CD4-positive, alpha-beta T cell (primary cell): Measurements from ENCODE around the gene METTL1. TPM values are rescaled to one million over a fixed set of nuclear protein-coding genes. Genes with fewer than 3 reads are reported as not detected.

Source experiments
- ATAC-seq: fragments of 200-7000 bp; cut with Tn5 transposase; one replicate; pipeline ENCODE4 v1.10.0; 2022; ENCODE audit warnings: mild to moderate bottlenecking; ENCODE audit not compliant: poor library complexity
- CTCF ChIA-PET: fragments of 350-600 bp; sonication (Branson Sonifier 250); formaldehyde crosslinking; loops from one replicate; lab custom pipeline; 2021; ENCODE audit warnings: antibody characterized with exemption, inconsistent platforms; lab: Charles Lee
- POLR2A ChIA-PET: fragments of 350-600 bp; sonication (Branson Sonifier 250); formaldehyde crosslinking; loops from one replicate; lab custom pipeline; 2021; ENCODE audit warnings: antibody characterized with exemption, inconsistent platforms; lab: Charles Lee
- DNase-seq, 14 experiments: peaks; one replicate each; pipeline ENCODE4 v3.0.0-alpha.2; 2013 to 2020; ENCODE audit warnings: mixed read lengths in 2 of 14
- H3K27ac ChIP-seq, 2 donors: one replicate each; pipeline versions ENCODE4 v1.5.1 to v1.7.0; 2013; ENCODE audit warnings: low read length in 2 of 2, low read depth in 1 of 2, mild to moderate bottlenecking in 1 of 2
- H3K27me3 ChIP-seq, 2 experiments: 1 replicate in 1 of 2; 2 replicates in 1 of 2; pipeline versions ENCODE4 v1.6.1 to v1.7.0; 2013; ENCODE audit warnings: low read length in 2 of 2, control low read depth in 1 of 2, mild to moderate bottlenecking in 1 of 2, moderate library complexity in 1 of 2; ENCODE audit not compliant: insufficient read depth in 2 of 2, control insufficient read depth in 1 of 2
- H3K36me3 ChIP-seq: one replicate; pipeline ENCODE4 v1.6.1; 2013; ENCODE audit warnings: low read length, control low read depth; ENCODE audit not compliant: insufficient read depth
- H3K4me1 ChIP-seq: one replicate; pipeline ENCODE4 v1.6.1; 2013; ENCODE audit warnings: low read length, control low read depth; ENCODE audit not compliant: insufficient read depth
- H3K4me3 ChIP-seq: one replicate; pipeline ENCODE4 v1.5.1; 2013; ENCODE audit warnings: mild to moderate bottlenecking, low read length, moderate library complexity
- H3K9me3 ChIP-seq, 2 experiments: 1 replicate in 1 of 2; 2 replicates in 1 of 2; pipeline versions ENCODE4 v1.6.1 to v1.7.0; 2013; ENCODE audit warnings: low read length in 2 of 2, mild to moderate bottlenecking in 2 of 2, control low read depth in 1 of 2, moderate library complexity in 1 of 2; ENCODE audit not compliant: control insufficient read depth in 1 of 2, insufficient read depth in 1 of 2
- H3K27ac Mint-ChIP-seq: one replicate; pipeline ENCODE4 v1.8.0; 2020; ENCODE audit warnings: mixed read lengths
- H3K27me3 Mint-ChIP-seq: one replicate; pipeline ENCODE4 v1.8.0; 2021; ENCODE audit warnings: mixed read lengths
- H3K36me3 Mint-ChIP-seq: one replicate; pipeline ENCODE4 v1.8.0; 2021; ENCODE audit warnings: low read depth, mixed read lengths
- H3K4me1 Mint-ChIP-seq: one replicate; pipeline ENCODE4 v1.8.0; 2021; ENCODE audit warnings: low read depth, mixed read lengths
- H3K4me3 Mint-ChIP-seq: one replicate; pipeline ENCODE4 v1.8.0; 2020; ENCODE audit warnings: mild to moderate bottlenecking, mixed read lengths
- H3K9me3 Mint-ChIP-seq: one replicate; pipeline ENCODE4 v1.8.0; 2020; ENCODE audit warnings: mixed read lengths
- intact Hi-C, 2 experiments: fragments of 100-400 bp; cut with DNase I in 1 of 2; cut with micrococcal nuclease in 1 of 2; formaldehyde crosslinking; loops; one replicate each; pipeline versions ENCODE4 v1.15.1 to v1.9.0; 2023 to 2025; cut with DNase I, micrococcal nuclease
- total RNA-seq, 174 experiments: library from RNA in 2 of 174; stranded (reverse) in 2 of 174; gene quantifications; one replicate each; pipeline ENCODE4 v1.2.3 and lab custom pipeline; 2021 to 2026
- TF ChIP-seq, protein P1 (sequence below): fragments of 200-600 bp; IDR thresholded peaks from one replicate; pipeline ENCODE4 v1.8.0; 2022; ENCODE audit warnings: antibody characterized with exemption, mild to moderate bottlenecking

METTL1 gene
- total RNA-seq, 2 experiments from 2014 or later = 9.3 to 12.0 TPM

DNA sequence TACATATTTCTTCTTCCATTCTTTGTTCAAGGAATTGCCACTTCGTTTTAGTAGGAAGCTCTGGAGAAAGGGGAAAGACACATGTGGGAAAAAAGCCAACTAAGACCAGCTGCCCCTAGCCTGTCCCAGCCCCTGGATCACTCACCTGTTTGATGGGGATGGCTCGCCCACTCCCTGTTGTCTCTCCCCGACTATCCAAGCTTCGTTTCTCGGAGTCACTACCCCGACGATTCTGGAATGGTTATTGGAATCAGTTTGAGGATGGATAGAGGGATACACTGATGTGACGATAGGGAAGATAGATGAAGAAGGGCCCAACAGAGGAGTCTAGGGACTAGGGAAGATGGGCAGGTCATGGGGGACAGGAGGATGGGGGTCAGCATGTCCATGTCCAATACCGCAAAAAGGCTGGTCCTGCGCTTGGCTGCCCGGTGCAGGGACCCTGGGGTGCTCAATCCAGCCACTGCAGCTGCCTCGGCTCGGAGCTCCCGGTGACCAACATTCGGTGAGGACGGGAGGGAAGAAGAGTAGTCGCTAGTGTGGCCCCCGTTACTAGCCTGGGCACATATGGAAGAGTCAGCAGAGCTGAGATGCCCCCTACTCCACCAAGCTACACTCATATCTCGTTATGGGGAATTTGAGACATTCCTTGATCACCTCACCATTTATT, 40.4 kb downstream of the METTL1 start:
- no peak for ATAC-seq
- Mint-ChIP-seq H3K27ac (no peak overlapping the region), H3K36me3 (peaks cover 95% of the 10 kb centered on the region), H3K4me3 (no peak overlapping the region), H3K4me1 (peaks cover 17% of the 10 kb centered on the region), H3K9me3 (no peaks in the 10 kb centered on the region), H3K27me3 (no peaks in the 10 kb centered on the region)
- no peaks in the 10 kb centered on the region for H3K27me3 ChIP-seq
- peaks cover 6% of the 10 kb centered on the region for H3K4me1 ChIP-seq
- ChIA-PET CTCF (no interaction called here), POLR2A (interaction anchor here (1.7 kb wide), 1 partner anchor 9 kb away, joined by 6 read pairs; no protein-coding TSS in a partner anchor)
- H3K4me3 ChIP-seq = no peak overlapping the region
- peaks cover 0 to 12% of the 10 kb centered on the region in 2 experiments for H3K9me3 ChIP-seq
- TF ChIP-seq, protein P1, sequence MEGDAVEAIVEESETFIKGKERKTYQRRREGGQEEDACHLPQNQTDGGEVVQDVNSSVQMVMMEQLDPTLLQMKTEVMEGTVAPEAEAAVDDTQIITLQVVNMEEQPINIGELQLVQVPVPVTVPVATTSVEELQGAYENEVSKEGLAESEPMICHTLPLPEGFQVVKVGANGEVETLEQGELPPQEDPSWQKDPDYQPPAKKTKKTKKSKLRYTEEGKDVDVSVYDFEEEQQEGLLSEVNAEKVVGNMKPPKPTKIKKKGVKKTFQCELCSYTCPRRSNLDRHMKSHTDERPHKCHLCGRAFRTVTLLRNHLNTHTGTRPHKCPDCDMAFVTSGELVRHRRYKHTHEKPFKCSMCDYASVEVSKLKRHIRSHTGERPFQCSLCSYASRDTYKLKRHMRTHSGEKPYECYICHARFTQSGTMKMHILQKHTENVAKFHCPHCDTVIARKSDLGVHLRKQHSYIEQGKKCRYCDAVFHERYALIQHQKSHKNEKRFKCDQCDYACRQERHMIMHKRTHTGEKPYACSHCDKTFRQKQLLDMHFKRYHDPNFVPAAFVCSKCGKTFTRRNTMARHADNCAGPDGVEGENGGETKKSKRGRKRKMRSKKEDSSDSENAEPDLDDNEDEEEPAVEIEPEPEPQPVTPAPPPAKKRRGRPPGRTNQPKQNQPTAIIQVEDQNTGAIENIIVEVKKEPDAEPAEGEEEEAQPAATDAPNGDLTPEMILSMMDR = no peak
- intact Hi-C loops = no loop called here
- H3K36me3 ChIP-seq = peaks cover 97% of the 10 kb centered on the region
- no peak for DNase-seq
- no peak overlapping the region for H3K27ac ChIP-seq

DNA sequence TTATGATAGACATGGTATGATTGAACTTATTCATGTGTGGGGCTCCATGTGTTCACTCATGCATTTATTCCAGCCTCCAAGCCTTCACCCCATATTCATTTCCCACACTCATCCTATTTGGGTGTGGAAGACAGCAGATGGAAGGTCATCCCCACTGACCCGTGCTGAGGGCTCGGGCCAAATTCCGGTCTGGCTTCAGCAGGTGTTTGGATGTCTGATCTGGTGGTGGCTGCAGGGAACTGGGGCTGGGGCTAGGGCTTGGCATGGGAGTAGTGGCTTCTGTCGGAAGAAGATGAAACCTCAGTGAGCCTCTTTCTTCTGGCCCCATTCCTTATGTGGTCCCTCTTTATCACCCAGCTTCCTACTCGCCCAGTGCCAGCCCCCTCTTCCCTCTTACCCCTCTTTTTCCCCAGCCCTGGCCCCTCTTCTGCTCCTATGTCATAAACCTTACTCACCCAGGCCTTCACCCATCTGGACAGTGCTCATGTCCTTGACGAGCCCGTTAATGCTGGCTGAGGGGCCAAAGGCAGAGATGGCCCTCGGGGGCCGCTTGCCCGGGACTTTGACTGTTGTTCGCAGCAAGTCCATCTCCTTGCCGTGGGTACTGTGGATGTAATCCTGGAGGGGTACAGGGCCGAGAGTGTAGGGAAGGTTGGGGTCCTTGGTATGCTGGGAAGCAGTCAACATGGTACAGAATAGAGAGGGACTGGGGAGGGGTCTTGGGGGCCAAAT, 41.4 kb downstream of the METTL1 start:
- DNase-seq = no peak
- no peaks in the 10 kb centered on the region for H3K9me3 Mint-ChIP-seq
- Histone ChIP-seq H3K36me3 (peaks cover 93% of the 10 kb centered on the region), H3K9me3 (peaks cover 0 to 12% of the 10 kb centered on the region in 2 experiments), H3K27ac (no peak overlapping the region), H3K4me1 (peaks cover 6% of the 10 kb centered on the region), H3K4me3 (no peak overlapping the region), H3K27me3 (no peaks in the 10 kb centered on the region)
- peaks cover 93% of the 10 kb centered on the region for H3K36me3 Mint-ChIP-seq
- POLR2A ChIA-PET = no interaction called here
- CTCF ChIA-PET = no interaction called here
- no peak for ATAC-seq
- H3K4me3 Mint-ChIP-seq = no peak overlapping the region
- peaks cover 12% of the 10 kb centered on the region for H3K4me1 Mint-ChIP-seq
- TF ChIP-seq, protein P1 = no peak
- no peak overlapping the region for H3K27ac Mint-ChIP-seq
- intact Hi-C loops = no loop called here
- H3K27me3 Mint-ChIP-seq = no peaks in the 10 kb centered on the region

DNA sequence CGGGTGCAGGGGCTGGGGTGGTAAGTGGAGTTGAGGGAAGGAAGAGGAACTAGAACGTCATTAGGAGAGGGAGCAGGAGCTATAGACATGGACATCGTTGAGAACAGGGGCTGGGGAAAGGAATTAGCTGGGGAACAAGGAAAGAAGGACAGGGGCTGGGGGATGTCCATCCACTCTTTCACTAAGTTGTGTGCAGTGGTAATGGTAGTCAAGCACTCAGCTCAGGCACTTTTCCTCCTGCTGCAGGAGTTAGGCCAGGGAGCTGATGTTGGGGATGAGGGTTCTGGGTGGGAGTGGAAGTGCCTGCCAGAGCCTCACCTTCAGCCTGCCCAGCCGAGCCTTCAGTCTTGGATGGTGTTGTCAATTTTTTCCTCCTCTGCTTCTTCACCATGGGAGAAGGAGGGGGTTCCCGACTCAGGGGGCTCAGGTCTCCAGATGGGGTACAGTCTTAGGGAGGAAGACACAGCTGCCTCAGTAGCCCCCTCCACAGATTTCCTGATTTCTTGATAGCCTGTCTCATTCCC, 42.5 kb downstream of the METTL1 start:
- H3K4me1 Mint-ChIP-seq = peaks cover 6% of the 10 kb centered on the region
- CTCF ChIA-PET = no interaction called here
- no peak overlapping the region for H3K4me3 ChIP-seq
- no peak overlapping the region for H3K27ac Mint-ChIP-seq
- no peaks in the 10 kb centered on the region for H3K27me3 Mint-ChIP-seq
- no peak overlapping the region for H3K27ac ChIP-seq
- peaks cover 81% of the 10 kb centered on the region for H3K36me3 ChIP-seq
- POLR2A ChIA-PET = no interaction called here
- H3K27me3 ChIP-seq = no peaks in the 10 kb centered on the region
- H3K36me3 Mint-ChIP-seq = peaks cover 90% of the 10 kb centered on the region
- DNase-seq = no peak
- H3K4me1 ChIP-seq = peaks cover 9% of the 10 kb centered on the region
- no peaks in the 10 kb centered on the region for H3K9me3 Mint-ChIP-seq
- ATAC-seq = no peak
- no peak overlapping the region for H3K4me3 Mint-ChIP-seq
- H3K9me3 ChIP-seq = peaks cover 0 to 12% of the 10 kb centered on the region in 2 experiments
- intact Hi-C loops = no loop called here
- TF ChIP-seq, protein P1 = no peak
